C4-2B (cell line): ENCODE measurements around the gene PPME1.

Source experiments
- CTCF ChIP-seq: fragments of 450-650 bp; conservative IDR thresholded peaks from 2 replicates; pipeline ENCODE4 v1.5.1; 2017; ENCODE audit warnings: mild to moderate bottlenecking
- ZFX ChIP-seq: fragments of 450-650 bp; IDR thresholded peaks from 2 replicates; pipeline ENCODE4 v1.6.1; 2017

GRCh38 chr11:74278103-74278502 is 107.0 kb downstream of the PPME1 start:
- TF ChIP-seq CTCF (no peak), ZFX (no peak)
